DOHH2 (cell line): ENCODE results near the gene ARTN.

Experiments
- H3F3A ChIP-seq: fragments of 200-600 bp; sonication (generic), shearing (Covaris generic); 2 replicates; pipeline ENCODE4 v1.6.0; 2016; ENCODE audit warnings: antibody characterized with exemption, mild to moderate bottlenecking; ENCODE audit not compliant: control insufficient read depth, insufficient read depth
- H3K27ac ChIP-seq: fragments of 200-600 bp; sonication (generic); 2 replicates; pipeline ENCODE4 v1.5.1; 2014; ENCODE audit warnings: low read depth, mild to moderate bottlenecking, low read length, moderate library complexity
- H3K27me3 ChIP-seq: fragments of 200-600 bp; sonication (generic); 2 replicates; pipeline ENCODE4 v1.6.1; 2014; ENCODE audit warnings: mild to moderate bottlenecking, low read length, mixed read lengths; ENCODE audit not compliant: control insufficient read depth
- H3K36me3 ChIP-seq: fragments of 200-600 bp; sonication (generic); 2 replicates; pipeline ENCODE4 v1.6.1; 2014; ENCODE audit warnings: mild to moderate bottlenecking, low read length, moderate library complexity, mixed read lengths; ENCODE audit not compliant: control insufficient read depth
- H3K4me1 ChIP-seq: fragments of 200-600 bp; sonication (generic); 2 replicates; pipeline ENCODE4 v1.6.1; 2014; ENCODE audit warnings: mild to moderate bottlenecking, low read length, mixed read lengths; ENCODE audit not compliant: control insufficient read depth
- H3K4me2 ChIP-seq: fragments of 200-600 bp; sonication (generic); 2 replicates; pipeline ENCODE4 v1.6.0; 2014; ENCODE audit warnings: mild to moderate bottlenecking, low read length, moderate library complexity
- H3K4me3 ChIP-seq: fragments of 200-600 bp; sonication (generic); 2 replicates; pipeline ENCODE4 v1.5.1; 2014; ENCODE audit warnings: mild to moderate bottlenecking, low read length, mixed read lengths
- H3K79me2 ChIP-seq: fragments of 200-600 bp; sonication (generic); 2 replicates; pipeline ENCODE4 v1.6.1; 2014; ENCODE audit warnings: mild to moderate bottlenecking, low read length, mixed read lengths; ENCODE audit not compliant: control insufficient read depth
- H3K9me2 ChIP-seq: fragments of 200-600 bp; sonication (generic); replicated peaks from 2 replicates; pipeline ENCODE4 v1.6.1; 2014; ENCODE audit warnings: mild to moderate bottlenecking, low read length, mixed read lengths; ENCODE audit not compliant: control insufficient read depth
- H3K9me3 ChIP-seq: fragments of 200-600 bp; sonication (generic); 2 replicates; pipeline ENCODE4 v1.6.1; 2014; ENCODE audit warnings: antibody characterized with exemption, low read length, mixed read lengths; ENCODE audit not compliant: control insufficient read depth, insufficient read depth
- H4K20me1 ChIP-seq: fragments of 200-600 bp; sonication (generic); 2 replicates; pipeline ENCODE4 v1.6.0; 2014; ENCODE audit warnings: low read depth, mild to moderate bottlenecking, antibody characterized with exemption, low read length, moderate library complexity; ENCODE audit not compliant: control insufficient read depth, insufficient read depth
- EZH2phosphoT487 ChIP-seq: fragments of 200-600 bp; sonication (generic); IDR thresholded peaks from 2 replicates; pipeline ENCODE4 v1.6.1; 2017; ENCODE audit warnings: borderline replicate concordance, mild to moderate bottlenecking, antibody characterized with exemption, low read length, moderate library complexity, mixed read lengths
- TF ChIP-seq, protein P1 (sequence below): fragments of 200-600 bp; sonication (generic); IDR thresholded peaks from one replicate; pipeline ENCODE4 v1.5.1; 2014; ENCODE audit warnings: antibody characterized with exemption, mild to moderate bottlenecking, low read depth, low read length; ENCODE audit not compliant: poor library complexity, severe bottlenecking

The ARTN gene

DNA sequence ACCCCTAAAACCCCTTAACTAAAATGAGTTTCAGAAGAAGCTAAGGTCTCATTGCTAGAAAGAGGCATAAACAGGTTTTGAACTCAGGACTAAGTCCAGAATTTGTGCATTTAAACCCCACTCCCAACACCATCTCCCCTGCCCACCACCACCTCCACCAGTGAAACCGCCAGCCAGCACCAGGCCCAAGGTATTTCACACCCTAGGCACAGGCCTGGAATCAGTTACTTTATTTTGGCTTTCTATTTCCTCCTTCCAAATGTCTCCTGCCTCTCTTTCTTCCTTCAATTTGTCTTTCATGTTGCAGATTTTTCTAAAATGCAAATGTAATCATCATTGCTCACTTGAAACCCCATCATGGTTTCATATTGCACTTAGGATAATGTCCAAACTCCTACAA, 11.3 kb downstream of the ARTN start:
- H3K27me3 ChIP-seq, result no peaks in the 10 kb centered on the region

GRCh38 chr1:43945674-43946235, 12.2 kb downstream of the ARTN start:
- H3K4me1 ChIP-seq, result peaks cover 26% of the 10 kb centered on the region
- no peaks in the 10 kb centered on the region for H3K27me3 ChIP-seq
- H3K36me3 ChIP-seq, result peaks cover 23% of the 10 kb centered on the region
- TF ChIP-seq, protein P1, sequence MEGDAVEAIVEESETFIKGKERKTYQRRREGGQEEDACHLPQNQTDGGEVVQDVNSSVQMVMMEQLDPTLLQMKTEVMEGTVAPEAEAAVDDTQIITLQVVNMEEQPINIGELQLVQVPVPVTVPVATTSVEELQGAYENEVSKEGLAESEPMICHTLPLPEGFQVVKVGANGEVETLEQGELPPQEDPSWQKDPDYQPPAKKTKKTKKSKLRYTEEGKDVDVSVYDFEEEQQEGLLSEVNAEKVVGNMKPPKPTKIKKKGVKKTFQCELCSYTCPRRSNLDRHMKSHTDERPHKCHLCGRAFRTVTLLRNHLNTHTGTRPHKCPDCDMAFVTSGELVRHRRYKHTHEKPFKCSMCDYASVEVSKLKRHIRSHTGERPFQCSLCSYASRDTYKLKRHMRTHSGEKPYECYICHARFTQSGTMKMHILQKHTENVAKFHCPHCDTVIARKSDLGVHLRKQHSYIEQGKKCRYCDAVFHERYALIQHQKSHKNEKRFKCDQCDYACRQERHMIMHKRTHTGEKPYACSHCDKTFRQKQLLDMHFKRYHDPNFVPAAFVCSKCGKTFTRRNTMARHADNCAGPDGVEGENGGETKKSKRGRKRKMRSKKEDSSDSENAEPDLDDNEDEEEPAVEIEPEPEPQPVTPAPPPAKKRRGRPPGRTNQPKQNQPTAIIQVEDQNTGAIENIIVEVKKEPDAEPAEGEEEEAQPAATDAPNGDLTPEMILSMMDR, result no peak
- TF ChIP-seq EZH2phosphoT487, result no peak
- peaks cover 41% of the 10 kb centered on the region for H3K79me2 ChIP-seq
- peak overlapping the region; percentile 94 for H3K4me3 ChIP-seq
- no peaks in the 10 kb centered on the region for H3F3A ChIP-seq
- no peak overlapping the region for H3K27ac ChIP-seq
- no peaks in the 10 kb centered on the region for H3K9me2 ChIP-seq
- no peaks in the 10 kb centered on the region for H4K20me1 ChIP-seq
- H3K9me3 ChIP-seq, result no peaks in the 10 kb centered on the region
- peak overlapping the region; percentile 93 for H3K4me2 ChIP-seq

More for the DNA sequence above, 11.3 kb downstream of the ARTN start:
- H3K9me2 ChIP-seq, result no peaks in the 10 kb centered on the region
- no peaks in the 10 kb centered on the region for H3F3A ChIP-seq
- peaks cover 40% of the 10 kb centered on the region for H3K79me2 ChIP-seq
- H3K9me3 ChIP-seq, result no peaks in the 10 kb centered on the region
- no peaks in the 10 kb centered on the region for H4K20me1 ChIP-seq
- TF ChIP-seq, protein P1, result no peak
- no peak for TF ChIP-seq EZH2phosphoT487
- H3K4me3 ChIP-seq, result peak overlapping the region; percentile 44; the same call in 1 of the 2 replicates
- H3K4me1 ChIP-seq, result peaks cover 26% of the 10 kb centered on the region
- no peak overlapping the region for H3K27ac ChIP-seq
- H3K4me2 ChIP-seq, result peak overlapping the region; percentile 93
- H3K36me3 ChIP-seq, result peaks cover 14% of the 10 kb centered on the region

DNA sequence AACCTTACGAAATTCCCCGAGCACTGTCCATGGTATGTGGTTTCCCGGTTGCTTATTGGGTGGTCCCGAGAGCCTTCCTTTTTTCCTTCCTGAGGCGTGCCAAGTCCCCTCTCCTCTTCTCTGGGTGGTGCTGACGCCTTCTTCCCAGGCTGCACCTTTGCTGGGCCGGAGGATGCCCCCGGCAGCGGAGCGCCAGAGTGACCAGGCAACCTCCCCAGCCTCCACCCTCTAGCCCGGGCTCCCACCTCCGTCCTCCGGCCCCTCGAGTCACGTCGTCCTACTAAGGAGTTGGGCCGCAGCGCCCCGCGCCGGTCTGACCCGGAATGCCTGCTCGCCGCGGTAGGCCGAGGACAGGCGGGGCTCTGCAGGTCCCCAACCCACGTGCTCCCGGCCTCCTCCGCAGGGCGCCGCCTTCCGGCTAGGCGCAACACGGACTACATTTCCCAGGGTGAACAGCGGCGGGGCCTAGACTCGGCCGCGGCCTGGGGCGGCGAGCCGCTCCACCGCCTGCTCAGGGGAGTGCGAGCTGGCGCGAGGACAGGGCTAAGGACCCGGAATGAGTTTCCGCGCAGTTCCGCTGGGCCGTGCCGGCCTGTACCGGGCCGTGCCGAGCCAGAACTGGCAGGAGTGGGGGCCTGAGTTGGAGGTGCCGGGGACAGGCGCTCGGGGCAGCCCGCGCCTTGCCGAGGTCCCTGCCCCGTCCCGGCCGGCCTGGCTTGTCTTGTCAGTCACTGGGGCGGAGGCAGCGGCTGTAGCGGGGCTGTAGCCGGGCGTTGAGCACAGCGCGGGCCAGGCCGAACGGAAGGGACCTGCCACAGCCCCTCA, 12.8 kb downstream of the ARTN start, which contains the start of gene IPO13:
Gene IPO13 (plus strand): TSS at position 715 of the 825 bp plus-strand sequence. CDS start 651 bp downstream, outside the sequence.
- TF ChIP-seq EZH2phosphoT487, result no peak
- TF ChIP-seq, protein P1, result peak; percentile 89
- no peaks in the 10 kb centered on the region for H3K27me3 ChIP-seq
- peaks cover 46% of the 10 kb centered on the region for H3K79me2 ChIP-seq
- H3K4me3 ChIP-seq, result peak within 1 kb of the TSS; percentile 94
- peak within 1 kb of the TSS; percentile 64 for H3K27ac ChIP-seq
- H3K4me1 ChIP-seq, result peaks cover 26% of the 10 kb centered on the region
- no peaks in the 10 kb centered on the region for H3K9me3 ChIP-seq
- no peaks in the 10 kb centered on the region for H3K9me2 ChIP-seq
- no peaks in the 10 kb centered on the region for H3F3A ChIP-seq
- no peaks in the 10 kb centered on the region for H4K20me1 ChIP-seq
- peaks cover 27% of the 10 kb centered on the region for H3K36me3 ChIP-seq
- peak within 1 kb of the TSS; percentile 93 for H3K4me2 ChIP-seq
